ENCODE results near the gene POLR3GL.

DNA sequence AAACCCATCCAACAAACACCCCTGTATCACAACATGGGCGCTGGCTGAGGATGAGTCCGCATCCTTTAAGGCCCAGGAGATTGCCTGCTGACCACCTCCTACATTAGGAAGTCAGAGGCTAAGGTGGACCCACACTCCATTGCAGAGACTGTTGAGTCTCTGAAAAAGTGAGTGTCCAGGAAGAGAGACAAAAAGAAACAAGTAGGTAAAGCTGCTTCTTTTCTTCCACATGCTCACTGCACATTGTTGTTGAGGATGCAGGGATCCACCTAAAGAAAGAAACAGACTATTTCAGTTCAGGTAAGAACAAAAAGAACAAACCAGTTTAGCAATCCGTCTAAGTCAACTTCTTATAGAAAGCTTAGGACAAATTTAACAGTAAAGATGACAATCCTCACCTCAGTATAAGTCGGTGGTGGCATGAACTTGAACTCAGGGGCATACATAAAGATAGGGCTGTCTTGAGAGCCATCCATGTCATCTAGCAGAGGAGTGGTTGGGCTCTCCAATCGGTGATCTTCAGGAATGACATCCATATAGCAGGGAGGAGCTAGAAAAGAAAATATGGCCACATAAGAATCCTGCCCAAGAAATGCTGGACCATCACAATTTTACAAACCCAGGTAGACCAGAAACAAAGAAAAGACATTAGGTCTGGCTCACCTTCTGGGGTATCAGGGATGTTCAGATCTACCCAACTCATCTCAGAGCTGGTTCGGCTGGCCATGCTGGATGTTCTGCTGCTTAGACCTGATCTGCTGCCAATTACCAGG is 29.3 kb downstream of the POLR3GL start:
- no peak for TF ChIP-seq GATA2 (IDR thresholded peaks at IDR 0.05; ENCODE audit: low read depth, low read length)
- no peak for TF ChIP-seq GATA3 (IDR thresholded peaks at IDR 0.05; ENCODE audit: low read depth, low read length)

Measured in SH-SY5Y (cell line).